ENCODE results near the gene SDK1. TPM values are rescaled to one million over a fixed set of nuclear protein-coding genes. Genes with fewer than 3 reads are reported as not detected.

Gene SDK1
- total RNA-seq, 1 experiment from 2014 or later, result 7.1 TPM

DNA sequence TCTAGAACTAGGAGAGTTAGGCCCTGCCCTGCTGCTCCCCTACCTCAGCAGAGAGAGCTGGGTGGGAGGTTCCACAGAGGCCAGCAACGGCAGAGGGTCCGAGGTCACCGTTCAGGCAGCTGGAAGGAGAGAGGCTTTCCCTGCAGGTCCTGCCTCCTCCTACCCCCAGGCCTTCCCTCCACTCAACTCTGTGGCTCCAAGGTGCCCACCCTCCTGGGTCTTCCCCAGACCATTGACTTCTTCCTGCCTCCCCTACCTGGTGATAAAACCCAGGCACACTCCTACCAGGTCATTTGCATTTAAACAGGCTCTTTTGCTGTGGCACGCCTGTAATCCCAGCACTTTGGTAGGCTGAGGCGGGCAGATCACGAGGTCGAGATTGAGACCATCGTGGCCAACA, 865.8 kb downstream of the SDK1 start:
- POLR2A ChIA-PET, result no interaction called here
- no peak for DNase-seq
- Histone ChIP-seq H3K27me3 (replicated peaks; ENCODE audit: control insufficient read depth, insufficient read depth, low read length) (no peaks in the 10 kb centered on the region), H3K36me3 (ENCODE audit: control insufficient read depth, insufficient read depth, low read length) (no peaks in the 10 kb centered on the region), H3K9me3 (no peaks in the 10 kb centered on the region), H3K4me1 (no peaks in the 10 kb centered on the region), H3K4me3 (ENCODE audit: low read depth, low read length) (no peak overlapping the region)
- CTCF ChIA-PET, result interaction anchor here (0.6 kb wide), 1 partner anchor 459 kb away, joined by 3 read pairs; no protein-coding TSS in a partner anchor
- intact Hi-C loops (cut with micrococcal nuclease; ENCODE audit: unreplicated experiment), result no loop called here
- BruUV-seq (replicated peaks), result no TSS peak
- TF ChIP-seq, protein P1, sequence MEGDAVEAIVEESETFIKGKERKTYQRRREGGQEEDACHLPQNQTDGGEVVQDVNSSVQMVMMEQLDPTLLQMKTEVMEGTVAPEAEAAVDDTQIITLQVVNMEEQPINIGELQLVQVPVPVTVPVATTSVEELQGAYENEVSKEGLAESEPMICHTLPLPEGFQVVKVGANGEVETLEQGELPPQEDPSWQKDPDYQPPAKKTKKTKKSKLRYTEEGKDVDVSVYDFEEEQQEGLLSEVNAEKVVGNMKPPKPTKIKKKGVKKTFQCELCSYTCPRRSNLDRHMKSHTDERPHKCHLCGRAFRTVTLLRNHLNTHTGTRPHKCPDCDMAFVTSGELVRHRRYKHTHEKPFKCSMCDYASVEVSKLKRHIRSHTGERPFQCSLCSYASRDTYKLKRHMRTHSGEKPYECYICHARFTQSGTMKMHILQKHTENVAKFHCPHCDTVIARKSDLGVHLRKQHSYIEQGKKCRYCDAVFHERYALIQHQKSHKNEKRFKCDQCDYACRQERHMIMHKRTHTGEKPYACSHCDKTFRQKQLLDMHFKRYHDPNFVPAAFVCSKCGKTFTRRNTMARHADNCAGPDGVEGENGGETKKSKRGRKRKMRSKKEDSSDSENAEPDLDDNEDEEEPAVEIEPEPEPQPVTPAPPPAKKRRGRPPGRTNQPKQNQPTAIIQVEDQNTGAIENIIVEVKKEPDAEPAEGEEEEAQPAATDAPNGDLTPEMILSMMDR (IDR thresholded peaks at IDR 0.05; ENCODE audit: insufficient read depth in 1 of 2, low read depth in 1 of 2, low read length in 1 of 2, severe bottlenecking in 1 of 2, unreplicated experiment in 1 of 2), result no peak
- Mint-ChIP-seq H3K27ac (ENCODE audit: unreplicated experiment) (no peak overlapping the region), H3K36me3 (ENCODE audit: insufficient read depth, unreplicated experiment) (no peaks in the 10 kb centered on the region), H3K27me3 (ENCODE audit: insufficient read depth, unreplicated experiment) (no peaks in the 10 kb centered on the region), H3K9me3 (ENCODE audit: unreplicated experiment) (no peaks in the 10 kb centered on the region), H3K4me1 (ENCODE audit: low read depth, unreplicated experiment) (no peaks in the 10 kb centered on the region), H3K4me3 (ENCODE audit: unreplicated experiment) (no peak overlapping the region)

DNA sequence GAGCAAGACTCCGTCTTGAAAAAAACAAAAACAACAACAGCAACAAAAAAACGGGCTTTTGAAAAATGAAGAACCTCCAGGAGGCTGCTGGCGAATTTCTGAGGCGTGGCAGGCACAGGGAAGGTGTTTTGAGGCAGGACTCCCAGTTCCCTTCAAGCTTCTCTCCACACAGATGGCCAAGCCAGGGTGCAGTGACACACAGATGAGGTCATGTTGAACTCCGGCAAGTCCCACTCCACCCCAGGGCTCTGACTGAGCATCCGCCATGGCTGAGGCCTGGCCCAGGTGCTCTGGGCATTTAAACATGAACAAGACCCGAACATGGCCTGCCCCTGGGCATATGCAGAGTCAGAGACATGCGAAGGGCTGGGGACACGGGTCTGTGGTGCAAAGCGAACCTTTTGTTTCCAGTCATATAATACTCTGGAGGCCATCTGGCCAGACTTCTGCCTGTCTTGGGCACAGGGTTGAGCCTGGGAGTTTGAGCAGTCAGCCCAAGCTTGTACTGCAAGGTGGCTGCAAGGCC, 866.4 kb downstream of the SDK1 start:
- Mint-ChIP-seq H3K27ac (ENCODE audit: unreplicated experiment) (no peak overlapping the region), H3K27me3 (ENCODE audit: insufficient read depth, unreplicated experiment) (no peaks in the 10 kb centered on the region), H3K4me1 (ENCODE audit: low read depth, unreplicated experiment) (no peaks in the 10 kb centered on the region), H3K4me3 (ENCODE audit: unreplicated experiment) (no peak overlapping the region), H3K36me3 (ENCODE audit: insufficient read depth, unreplicated experiment) (no peaks in the 10 kb centered on the region), H3K9me3 (ENCODE audit: unreplicated experiment) (no peaks in the 10 kb centered on the region)
- no peaks in the 10 kb centered on the region for H3K9me3 ChIP-seq
- DNase-seq, result no peak
- ChIA-PET CTCF (interaction anchor here (0.6 kb wide), 1 partner anchor 460 kb away, joined by 3 read pairs; no protein-coding TSS in a partner anchor), POLR2A (no interaction called here)
- no TSS peak for BruUV-seq (replicated peaks)
- TF ChIP-seq, protein P1 (IDR thresholded peaks at IDR 0.05; ENCODE audit: insufficient read depth in 1 of 2, low read depth in 1 of 2, low read length in 1 of 2, severe bottlenecking in 1 of 2, unreplicated experiment in 1 of 2), result no peak
- H3K4me1 ChIP-seq, result no peaks in the 10 kb centered on the region
- no peaks in the 10 kb centered on the region for H3K27me3 ChIP-seq (replicated peaks; ENCODE audit: control insufficient read depth, insufficient read depth, low read length)
- intact Hi-C loops (cut with micrococcal nuclease; ENCODE audit: unreplicated experiment), result no loop called here
- no peak overlapping the region for H3K4me3 ChIP-seq (ENCODE audit: low read depth, low read length)
- H3K36me3 ChIP-seq (ENCODE audit: control insufficient read depth, insufficient read depth, low read length), result no peaks in the 10 kb centered on the region

DNA sequence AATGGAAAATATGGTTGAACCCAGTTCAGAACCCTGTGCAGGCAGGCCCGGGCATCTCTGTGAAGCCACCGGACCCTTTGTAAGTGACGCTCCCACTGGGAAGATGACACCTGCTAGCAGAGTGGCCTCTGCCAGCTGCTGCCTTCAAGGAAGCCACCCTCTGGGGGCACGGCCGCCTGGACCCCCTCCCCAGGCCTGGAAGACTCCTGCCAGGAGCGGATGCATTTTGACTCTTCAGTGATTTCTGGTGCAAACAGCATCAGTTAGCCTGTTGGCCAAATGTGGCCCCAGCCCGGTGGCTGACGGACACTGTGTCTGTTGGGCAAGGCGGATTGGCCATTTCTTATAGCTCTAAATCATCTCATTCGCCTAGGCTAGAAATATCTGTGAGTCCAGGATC, 867.0 kb downstream of the SDK1 start:
- no peak overlapping the region for H3K4me3 Mint-ChIP-seq (ENCODE audit: unreplicated experiment)
- Histone ChIP-seq H3K4me3 (ENCODE audit: low read depth, low read length) (no peak overlapping the region), H3K9me3 (no peaks in the 10 kb centered on the region), H3K27me3 (replicated peaks; ENCODE audit: control insufficient read depth, insufficient read depth, low read length) (no peaks in the 10 kb centered on the region), H3K36me3 (ENCODE audit: control insufficient read depth, insufficient read depth, low read length) (no peaks in the 10 kb centered on the region), H3K4me1 (no peaks in the 10 kb centered on the region)
- H3K9me3 Mint-ChIP-seq (ENCODE audit: unreplicated experiment), result no peaks in the 10 kb centered on the region
- TF ChIP-seq, protein P1 (IDR thresholded peaks at IDR 0.05; ENCODE audit: insufficient read depth in 1 of 2, low read depth in 1 of 2, low read length in 1 of 2, severe bottlenecking in 1 of 2, unreplicated experiment in 1 of 2), result no peak
- ChIA-PET POLR2A (no interaction called here), CTCF (no interaction called here)
- intact Hi-C loops (cut with micrococcal nuclease; ENCODE audit: unreplicated experiment), result no loop called here
- BruUV-seq (replicated peaks), result no TSS peak
- no peak overlapping the region for H3K27ac Mint-ChIP-seq (ENCODE audit: unreplicated experiment)
- no peak for DNase-seq
- H3K4me1 Mint-ChIP-seq (ENCODE audit: low read depth, unreplicated experiment), result no peaks in the 10 kb centered on the region
- no peaks in the 10 kb centered on the region for H3K27me3 Mint-ChIP-seq (ENCODE audit: insufficient read depth, unreplicated experiment)
- no peaks in the 10 kb centered on the region for H3K36me3 Mint-ChIP-seq (ENCODE audit: insufficient read depth, unreplicated experiment)

Data from Caco-2 (cell line).